Measurements from ENCODE around the gene SRPRA.

GRCh38 chr11:126267650-126268049 lies 1.0 kb downstream of the SRPRA start:
- TF ChIP-seq, protein P1, sequence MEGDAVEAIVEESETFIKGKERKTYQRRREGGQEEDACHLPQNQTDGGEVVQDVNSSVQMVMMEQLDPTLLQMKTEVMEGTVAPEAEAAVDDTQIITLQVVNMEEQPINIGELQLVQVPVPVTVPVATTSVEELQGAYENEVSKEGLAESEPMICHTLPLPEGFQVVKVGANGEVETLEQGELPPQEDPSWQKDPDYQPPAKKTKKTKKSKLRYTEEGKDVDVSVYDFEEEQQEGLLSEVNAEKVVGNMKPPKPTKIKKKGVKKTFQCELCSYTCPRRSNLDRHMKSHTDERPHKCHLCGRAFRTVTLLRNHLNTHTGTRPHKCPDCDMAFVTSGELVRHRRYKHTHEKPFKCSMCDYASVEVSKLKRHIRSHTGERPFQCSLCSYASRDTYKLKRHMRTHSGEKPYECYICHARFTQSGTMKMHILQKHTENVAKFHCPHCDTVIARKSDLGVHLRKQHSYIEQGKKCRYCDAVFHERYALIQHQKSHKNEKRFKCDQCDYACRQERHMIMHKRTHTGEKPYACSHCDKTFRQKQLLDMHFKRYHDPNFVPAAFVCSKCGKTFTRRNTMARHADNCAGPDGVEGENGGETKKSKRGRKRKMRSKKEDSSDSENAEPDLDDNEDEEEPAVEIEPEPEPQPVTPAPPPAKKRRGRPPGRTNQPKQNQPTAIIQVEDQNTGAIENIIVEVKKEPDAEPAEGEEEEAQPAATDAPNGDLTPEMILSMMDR (IDR thresholded peaks at IDR 0.05; ENCODE audit: borderline replicate concordance, extremely low read depth, low read length, poor library complexity, severe bottlenecking), result no peak
- no peak for TF ChIP-seq EZH2 (IDR thresholded peaks at IDR 0.05; ENCODE audit: borderline replicate concordance, low read depth, low read length, severe bottlenecking)

Measured in DND-41 (cell line).